COLO829 (cell line): Measurements from ENCODE around the gene UGT1A9.
"Not testable (repeated sequence)": the region's sequence is repeated elsewhere in the genome, so short reads cannot be mapped to it uniquely, and the experiment has no call there.

Experiments
- DNase-seq: peaks from one replicate; pipeline ENCODE4 v3.0.0; 2012; ENCODE audit warnings: low spot score

The UGT1A9 gene

GRCh38 chr2:233680361-233681045 is 8.8 kb downstream of the UGT1A9 start:
- no peak for DNase-seq

- DNase-seq = no peak
These were observed 9.9 kb downstream of the UGT1A9 start, which contains the start of gene UGT1A7 for GRCh38 chr2:233681521-233682099. Gene UGT1A7 (plus strand): TSS chr2:233681901. CDS start chr2:233681938, 37 bp downstream.

GRCh38 chr2:233684640-233685039 is 12.9 kb downstream of the UGT1A9 start:
- no peak for DNase-seq

DNA sequence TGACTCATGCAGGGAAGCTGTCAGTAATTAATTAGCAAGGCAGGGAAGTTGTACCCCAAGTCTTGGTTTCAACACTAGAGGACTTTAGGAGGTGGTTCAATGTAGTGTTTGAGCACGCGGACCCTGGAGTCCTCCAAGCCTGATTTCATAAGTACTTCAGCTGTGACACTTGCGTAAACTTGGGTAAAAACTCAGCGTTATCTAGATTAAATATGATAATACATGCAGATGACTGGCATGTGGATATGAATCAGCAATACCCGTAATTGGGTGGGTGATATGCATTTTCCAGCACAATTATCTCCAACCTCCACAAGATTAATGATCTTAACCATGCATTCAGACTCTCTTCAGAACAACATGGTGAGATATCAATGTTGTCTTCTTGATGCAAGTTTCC is 15.2 kb downstream of the UGT1A9 start:
- DNase-seq = no peak

GRCh38 chr2:233688341-233688740 is 16.6 kb downstream of the UGT1A9 start:
- no peak for DNase-seq

DNA sequence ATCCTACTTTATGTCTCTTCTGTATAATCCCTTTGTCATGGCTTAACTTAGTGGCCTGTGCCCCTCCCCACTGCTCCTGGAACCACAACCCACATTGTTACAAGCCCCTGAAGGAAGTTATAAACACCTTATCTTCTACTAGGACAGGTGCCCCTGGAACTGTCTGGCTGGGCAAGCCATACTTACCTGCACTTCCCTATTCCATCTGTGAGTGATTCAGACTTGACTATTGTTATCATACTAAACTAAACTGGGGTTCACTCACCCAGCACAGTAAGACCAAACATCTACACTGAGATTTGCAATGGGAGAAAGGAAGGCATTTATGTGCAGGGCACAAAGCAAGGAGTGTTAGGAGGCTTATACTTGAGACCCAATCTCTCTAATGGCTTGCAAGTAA is 17.3 kb downstream of the UGT1A9 start:
- DNase-seq = no peak

- DNase-seq = no peak
These were observed 17.8 kb downstream of the UGT1A9 start for GRCh38 chr2:233689501-233689900.

- DNase-seq = no peak
These were observed 18.7 kb downstream of the UGT1A9 start for GRCh38 chr2:233690444-233690843.

- no peak for DNase-seq
These were observed 20.0 kb downstream of the UGT1A9 start for GRCh38 chr2:233691443-233692433.

GRCh38 chr2:233692648-233693047 is 20.9 kb downstream of the UGT1A9 start, which contains the start of gene UGT1A6:
Gene UGT1A6 (plus strand): TSS chr2:233692890. CDS start chr2:233693005, 115 bp downstream.
- DNase-seq = no peak

DNA sequence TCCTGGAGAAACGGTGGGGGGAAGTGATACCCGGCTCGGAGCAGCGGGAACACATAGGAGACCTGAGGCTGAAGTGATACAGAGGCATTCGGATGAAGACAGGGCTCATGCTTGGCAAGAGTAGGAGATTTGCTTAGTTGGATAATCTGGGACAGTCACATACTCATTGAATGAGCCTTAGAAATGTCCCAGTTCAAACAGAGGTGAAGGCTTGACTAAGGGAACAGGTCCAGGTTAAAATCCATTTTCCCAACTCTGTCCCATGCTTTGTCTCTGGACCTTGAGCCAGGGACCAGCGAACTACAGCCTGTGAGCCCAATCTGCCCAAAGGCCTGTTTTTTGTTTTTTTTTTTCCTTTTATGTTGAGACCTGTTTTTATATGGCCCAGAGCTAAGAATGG is 22.3 kb downstream of the UGT1A9 start:
- no peak for DNase-seq

- DNase-seq = no peak
These were observed 27.0 kb downstream of the UGT1A9 start for GRCh38 chr2:233698740-233699139.

DNA sequence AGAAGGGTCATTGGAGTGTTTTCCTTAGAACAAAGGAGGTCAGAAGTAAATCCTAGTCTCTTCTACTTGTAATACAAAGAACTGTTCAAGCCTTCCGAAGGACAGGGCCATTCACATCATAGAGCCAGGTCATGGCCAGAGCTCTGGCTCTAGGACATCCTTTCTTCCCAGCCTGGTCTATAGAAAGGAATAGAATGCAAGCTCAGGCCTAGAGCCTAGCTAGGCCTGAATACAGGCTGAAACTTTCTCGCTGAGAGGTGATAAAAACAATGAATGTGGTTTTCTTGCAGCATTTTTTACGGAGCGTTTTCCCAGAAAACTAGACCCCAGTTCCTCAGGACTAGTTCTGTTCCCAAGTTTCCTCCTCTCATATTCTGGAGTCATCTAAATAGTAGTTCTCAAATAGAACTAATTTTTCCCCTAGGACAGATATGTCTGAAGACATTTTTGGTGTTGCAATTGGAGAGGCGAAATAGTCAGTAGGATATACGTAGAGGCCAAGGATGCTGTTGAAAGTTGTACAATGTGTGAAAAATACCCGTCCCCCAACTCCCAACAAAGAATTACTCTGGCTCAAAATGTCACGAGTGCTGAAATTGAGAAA is 27.8 kb downstream of the UGT1A9 start:
- DNase-seq = no peak

DNA sequence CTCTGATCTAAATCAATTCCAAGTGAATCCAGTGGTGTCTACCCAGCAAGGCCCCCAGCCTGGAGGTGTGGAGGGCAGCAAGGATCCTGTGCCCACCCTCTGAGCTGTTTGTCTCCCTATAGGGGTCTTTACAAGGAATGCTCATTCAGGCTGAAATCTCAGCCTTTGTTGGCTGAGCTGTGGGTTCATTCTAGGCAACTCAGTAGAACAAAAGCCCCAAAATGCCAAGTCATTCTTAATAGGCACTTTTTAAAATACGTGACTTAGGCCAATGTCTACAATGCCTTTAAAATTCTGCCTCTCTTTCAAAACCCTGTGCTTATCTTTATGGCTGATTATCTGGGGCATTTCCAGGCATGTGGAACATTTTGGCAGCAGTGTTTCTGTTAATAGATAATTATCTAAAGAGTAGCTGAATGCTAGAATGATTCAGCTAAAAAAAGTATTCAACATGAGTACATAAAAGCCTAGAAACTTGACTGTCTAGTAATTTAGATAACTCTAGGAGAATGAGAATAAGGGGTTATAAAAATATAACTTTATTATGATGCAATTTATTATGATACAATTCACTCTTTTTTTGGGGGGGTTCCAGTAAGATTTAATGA is 28.4 kb downstream of the UGT1A9 start:
- DNase-seq = no peak

- DNase-seq = not testable (repeated sequence)
These were observed 29.1 kb downstream of the UGT1A9 start for GRCh38 chr2:233700842-233701241.

DNA sequence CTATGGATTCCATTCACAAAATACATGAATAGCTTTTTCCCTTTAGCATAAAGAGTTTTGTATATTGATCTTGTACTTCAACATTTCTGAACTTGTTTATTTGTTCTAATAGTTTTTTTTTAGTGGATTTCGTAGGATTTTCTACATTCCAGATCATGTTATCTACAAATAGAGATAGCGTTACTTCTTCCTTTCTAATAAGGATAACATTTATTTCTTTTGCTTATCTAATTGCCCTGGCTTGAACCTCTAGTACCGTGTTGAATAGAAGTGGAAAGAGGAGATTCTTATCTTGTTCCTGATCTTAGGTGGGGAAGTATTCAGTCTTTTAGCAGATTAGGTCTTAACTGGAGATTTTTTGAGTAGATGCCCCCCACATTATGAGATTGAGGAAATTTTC is 30.5 kb downstream of the UGT1A9 start:
- no peak for DNase-seq

DNA sequence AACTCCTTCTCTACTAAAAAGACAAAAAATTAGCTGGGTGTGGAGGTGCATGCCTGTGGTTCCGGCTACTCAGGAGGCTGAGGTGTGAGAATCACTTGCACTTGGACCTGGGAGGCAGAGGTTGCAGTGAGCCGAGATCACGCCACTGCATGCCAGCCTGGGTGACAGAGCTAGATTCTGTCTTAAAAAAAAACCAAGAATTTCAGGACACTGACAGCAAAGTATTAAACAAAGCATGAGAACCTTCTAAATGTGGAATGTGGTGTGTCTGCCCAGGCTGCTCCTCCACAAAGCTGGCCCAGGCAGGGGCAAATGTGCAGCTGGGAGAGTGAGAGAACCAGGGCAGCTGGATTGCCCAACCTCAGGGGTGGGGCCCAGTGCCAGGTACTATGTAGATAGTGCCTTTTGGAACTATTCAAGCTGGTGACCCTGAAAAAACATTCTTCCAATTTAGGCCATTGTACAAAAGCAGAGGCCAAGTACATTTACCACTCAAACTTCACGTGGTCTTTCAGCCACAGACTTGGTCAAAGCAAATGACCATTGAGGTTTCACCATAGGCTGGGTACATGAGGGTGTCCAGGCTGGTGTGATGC is 34.3 kb downstream of the UGT1A9 start:
- no peak for DNase-seq

DNA sequence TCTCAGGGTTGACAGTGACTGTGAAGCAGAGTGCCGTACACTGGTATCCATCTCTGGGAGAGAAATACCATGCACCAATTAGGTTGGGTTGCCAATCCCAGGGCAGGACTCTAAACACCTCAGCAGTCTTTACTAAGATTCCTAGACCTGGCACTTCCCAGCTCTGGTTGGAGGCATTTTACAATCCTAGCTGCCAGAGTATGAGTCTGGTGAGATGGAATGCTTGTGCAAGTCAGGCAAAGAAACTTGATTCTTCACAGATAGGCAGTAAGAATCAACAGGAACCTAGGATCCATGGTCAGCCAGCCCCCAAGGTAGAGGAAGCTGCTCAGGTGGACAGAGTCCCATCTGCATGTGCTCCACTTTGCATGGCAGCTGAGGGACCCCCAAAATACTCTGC is 35.0 kb downstream of the UGT1A9 start:
- DNase-seq = no peak

GRCh38 chr2:233707940-233708644 is 36.4 kb downstream of the UGT1A9 start:
- DNase-seq = peak; percentile 70

- no peak for DNase-seq
These were observed 37.2 kb downstream of the UGT1A9 start for GRCh38 chr2:233708942-233709341.
